Rectal smooth muscle tissue (tissue), 1 donor: Measurements from ENCODE around the gene SHISAL2B.
A peak's percentile ranks its signal among the peaks of the same experiment; 100 is the strongest.

ENCODE experiments used
- H3K27ac ChIP-seq: one replicate; pipeline ENCODE4 v1.7.0; 2013; ENCODE audit warnings: low read depth, low read length, inconsistent platforms
- H3K27me3 ChIP-seq: one replicate; pipeline ENCODE4 v1.7.0; 2013; ENCODE audit warnings: low read length; ENCODE audit not compliant: control insufficient read depth, insufficient read depth
- H3K36me3 ChIP-seq: one replicate; pipeline ENCODE4 v1.7.0; 2013; ENCODE audit warnings: low read length; ENCODE audit not compliant: control insufficient read depth, insufficient read depth
- H3K4me1 ChIP-seq: one replicate; pipeline ENCODE4 v1.7.0; 2013; ENCODE audit warnings: low read length; ENCODE audit not compliant: control insufficient read depth, insufficient read depth
- H3K4me3 ChIP-seq: one replicate; pipeline ENCODE4 v1.7.0; 2013; ENCODE audit warnings: low read length
- H3K9ac ChIP-seq: one replicate; pipeline ENCODE4 v1.7.0; 2013; ENCODE audit warnings: low read length

SHISAL2B gene

DNA sequence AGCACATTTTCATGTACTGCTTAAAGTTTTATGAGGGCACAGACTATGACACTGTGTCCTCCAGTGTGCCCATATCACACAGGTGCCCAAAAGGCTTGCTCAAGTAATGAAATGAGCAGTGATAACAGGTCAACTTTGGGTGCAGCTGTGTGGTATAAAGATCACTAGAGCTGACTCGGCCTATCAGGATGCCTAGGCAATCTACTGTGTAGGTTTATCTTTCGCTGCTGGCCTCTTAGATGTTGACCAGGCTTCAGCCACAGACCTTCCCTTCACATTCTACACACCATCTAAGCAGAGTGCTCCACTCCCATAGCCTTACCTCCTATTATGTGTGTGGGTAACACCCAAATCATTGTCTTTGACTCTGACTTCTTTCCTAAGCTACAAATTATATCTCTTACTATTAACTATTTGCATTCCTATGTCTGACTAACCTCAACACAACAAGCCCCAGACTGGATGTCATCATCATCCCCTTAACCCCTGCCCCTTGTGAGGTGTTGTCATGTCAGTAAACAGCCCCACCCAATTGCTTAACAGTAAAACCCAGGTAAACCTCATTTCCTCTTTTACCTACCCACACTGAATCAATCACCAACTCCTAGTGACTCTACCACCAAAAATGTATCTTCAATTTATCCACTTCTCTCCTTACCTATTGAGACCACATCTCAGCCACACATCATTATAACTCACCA lies 75.7 kb downstream of the SHISAL2B start:
- H3K36me3 ChIP-seq = no peaks in the 10 kb centered on the region
- H3K9ac ChIP-seq = no peak overlapping the region
- peaks cover 21% of the 10 kb centered on the region for H3K4me1 ChIP-seq
- no peaks in the 10 kb centered on the region for H3K27me3 ChIP-seq
- no peak overlapping the region for H3K27ac ChIP-seq
- H3K4me3 ChIP-seq = no peak overlapping the region

GRCh38 chr5:64766941-64767340 lies 76.6 kb downstream of the SHISAL2B start:
- no peaks in the 10 kb centered on the region for H3K36me3 ChIP-seq
- H3K27ac ChIP-seq = no peak overlapping the region
- peak overlapping the region; percentile 21 for H3K4me3 ChIP-seq
- H3K27me3 ChIP-seq = no peaks in the 10 kb centered on the region
- peaks cover 21% of the 10 kb centered on the region for H3K4me1 ChIP-seq
- H3K9ac ChIP-seq = no peak overlapping the region
